ENCODE results near the gene ACP4. TPM values are rescaled to one million over a fixed set of nuclear protein-coding genes. Genes with fewer than 3 reads are reported as not detected.

Gene ACP4
- polyA plus RNA-seq, 3 donors: not detected

GRCh38 chr19:50831026-50831396 is 40.8 kb downstream of the ACP4 start:
- Histone ChIP-seq H3K4me1 (ENCODE audit: control insufficient read depth in 1 of 2, insufficient read depth in 2 of 2, low read length in 2 of 2) (peaks cover 6 to 8% of the 10 kb centered on the region in 2 donors), H4K20me1 (ENCODE audit: insufficient read depth, low read length) (no peaks in the 10 kb centered on the region), H3K9ac (ENCODE audit: insufficient read depth, low read length, poor library complexity, severe bottlenecking) (no peak overlapping the region), H3K4me3 (replicated peaks in 1 of 3; ENCODE audit: low read depth in 2 of 3, low read length in 3 of 3) (no peak overlapping the region), H3K9me3 (replicated peaks in 1 of 2; ENCODE audit: control insufficient read depth in 1 of 2, insufficient read depth in 1 of 2, low read length in 2 of 2) (no peaks in the 10 kb centered on the region), H3K27me3 (ENCODE audit: control insufficient read depth in 2 of 2, insufficient read depth in 2 of 2, low read length in 2 of 2) (peaks cover 9 to 21% of the 10 kb centered on the region in 2 donors), H2AFZ (ENCODE audit: insufficient read depth, low read depth, low read length, poor library complexity, severe bottlenecking) (no peak overlapping the region), H3K4me2 (replicated peaks; ENCODE audit: extremely low read depth, low read length, poor library complexity, severe bottlenecking) (no peak overlapping the region), H3K36me3 (replicated peaks in 1 of 2; ENCODE audit: control insufficient read depth in 1 of 2, insufficient read depth in 2 of 2, low read length in 2 of 2) (no peaks in the 10 kb centered on the region), H3K79me2 (ENCODE audit: insufficient read depth, low read length) (no peaks in the 10 kb centered on the region), H3K27ac (ENCODE audit: low read depth in 1 of 2, low read length in 2 of 2) (no peak overlapping the region)
- no peak overlapping the region for H3K4me3 Mint-ChIP-seq
- intact Hi-C loops (cut with micrococcal nuclease): no loop called here
- H3K4me1 Mint-ChIP-seq: peaks cover 7% of the 10 kb centered on the region
- H3K36me3 Mint-ChIP-seq: no peaks in the 10 kb centered on the region
- no peak for TF ChIP-seq CTCF (IDR thresholded peaks at IDR 0.05)
- peaks cover 33 to 54% (median 37%) of the 10 kb centered on the region in 3 donors for H3K27me3 Mint-ChIP-seq (ENCODE audit: low read depth in 3 of 3)
- H3K27ac Mint-ChIP-seq: no peak overlapping the region
- WGBS (ENCODE audit: insufficient coverage): 74% methylated on average over 7 of the region's 7 CpGs
- no peak for DNase-seq
- peaks cover 0 to 7% (median 2%) of the 10 kb centered on the region in 7 donors for H3K9me3 Mint-ChIP-seq

GRCh38 chr19:50832666-50833065 is 42.5 kb downstream of the ACP4 start:
- Mint-ChIP-seq H3K9me3 (peaks cover 0 to 8% (median 0%) of the 10 kb centered on the region in 7 donors), H3K4me3 (no peak overlapping the region), H3K36me3 (peaks cover 0 to 2% of the 10 kb centered on the region in 2 donors), H3K4me1 (peaks cover 13% of the 10 kb centered on the region), H3K27me3 (ENCODE audit: low read depth in 3 of 3) (peaks cover 46 to 62% (median 48%) of the 10 kb centered on the region in 3 donors), H3K27ac (peak overlapping the region in 1 of 7 donors; percentile 62)
- H4K20me1 ChIP-seq (ENCODE audit: insufficient read depth, low read length): no peaks in the 10 kb centered on the region
- H3K9me3 ChIP-seq (replicated peaks in 1 of 2; ENCODE audit: control insufficient read depth in 1 of 2, insufficient read depth in 1 of 2, low read length in 2 of 2): no peaks in the 10 kb centered on the region
- intact Hi-C loops (cut with micrococcal nuclease): no loop called here
- no peak for TF ChIP-seq CTCF (IDR thresholded peaks at IDR 0.05)
- H3K36me3 ChIP-seq (replicated peaks in 1 of 2; ENCODE audit: control insufficient read depth in 1 of 2, insufficient read depth in 2 of 2, low read length in 2 of 2): no peaks in the 10 kb centered on the region
- no peak overlapping the region for H3K4me3 ChIP-seq (replicated peaks in 1 of 3; ENCODE audit: low read depth in 2 of 3, low read length in 3 of 3)
- no peaks in the 10 kb centered on the region for H3K79me2 ChIP-seq (ENCODE audit: insufficient read depth, low read length)
- peaks cover 8 to 11% of the 10 kb centered on the region in 2 donors for H3K4me1 ChIP-seq (ENCODE audit: control insufficient read depth in 1 of 2, insufficient read depth in 2 of 2, low read length in 2 of 2)
- no peak for DNase-seq
- H3K27ac ChIP-seq (ENCODE audit: low read depth in 1 of 2, low read length in 2 of 2): no peak overlapping the region
- peaks cover 12 to 37% of the 10 kb centered on the region in 2 donors for H3K27me3 ChIP-seq (ENCODE audit: control insufficient read depth in 2 of 2, insufficient read depth in 2 of 2, low read length in 2 of 2)
- no peak overlapping the region for H2AFZ ChIP-seq (ENCODE audit: insufficient read depth, low read depth, low read length, poor library complexity, severe bottlenecking)
- no peak overlapping the region for H3K4me2 ChIP-seq (replicated peaks; ENCODE audit: extremely low read depth, low read length, poor library complexity, severe bottlenecking)
- WGBS (ENCODE audit: insufficient coverage): 65% methylated on average over 4 of the region's 8 CpGs
- H3K9ac ChIP-seq (ENCODE audit: insufficient read depth, low read length, poor library complexity, severe bottlenecking): no peak overlapping the region

All from CD14-positive monocyte (primary cell).